Measurements from ENCODE around the gene PRMT1. TPM values are rescaled to one million over a fixed set of nuclear protein-coding genes. Genes with fewer than 3 reads are reported as not detected.
A peak's percentile ranks its signal among the peaks of the same experiment; 100 is the strongest.

PRMT1 gene
- polyA plus RNA-seq, 1 donor from 2014 or later = 610 TPM

DNA sequence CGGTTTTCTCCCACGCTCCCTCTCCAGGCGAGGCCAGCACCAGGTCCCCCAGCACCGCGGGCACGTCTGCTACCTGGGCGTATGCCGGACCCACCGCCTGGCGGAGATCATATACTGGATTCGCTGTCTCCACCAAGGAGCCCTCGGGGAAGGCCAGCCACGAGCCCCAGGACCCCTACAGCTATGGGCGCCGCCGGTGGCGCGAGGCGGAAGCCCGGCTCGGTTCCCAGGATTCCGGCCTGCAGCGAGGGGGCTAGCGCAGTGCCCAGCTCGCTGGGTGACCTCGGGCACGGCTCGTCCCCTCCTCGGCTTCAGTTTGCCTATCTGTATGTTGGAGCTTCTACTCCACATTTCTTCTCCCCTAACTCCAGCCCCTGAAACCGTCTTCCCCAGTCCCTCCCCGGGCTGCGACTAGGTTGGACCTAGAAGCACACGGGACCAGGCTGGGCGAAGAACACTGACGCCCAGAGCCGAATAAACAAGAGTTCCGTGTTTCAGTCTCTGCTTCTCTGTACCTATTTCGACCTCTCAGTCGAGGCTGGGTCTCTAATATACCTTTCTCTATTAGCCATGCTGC lies 13.1 kb downstream of the PRMT1 start:
- Histone ChIP-seq H3K79me2 (replicated peaks; ENCODE audit: insufficient read depth, low read length) (peaks cover 21% of the 10 kb centered on the region), H3K27ac (ENCODE audit: low read length) (peak overlapping the region; percentile 99), H3K9me3 (ENCODE audit: low read length) (no peaks in the 10 kb centered on the region), H3K9me2 (ENCODE audit: insufficient read depth, low read length) (no peaks in the 10 kb centered on the region), H3K4me3 (ENCODE audit: low read length) (peak overlapping the region; percentile 71), H3K36me3 (ENCODE audit: insufficient read depth, low read length) (no peaks in the 10 kb centered on the region), H3K9ac (ENCODE audit: low read length) (peak overlapping the region; percentile 98), H4K20me1 (ENCODE audit: insufficient read depth) (no peaks in the 10 kb centered on the region), H3K27me3 (ENCODE audit: insufficient read depth, low read depth, low read length) (no peaks in the 10 kb centered on the region), H2AFZ (ENCODE audit: low read depth, low read length) (no peak overlapping the region), H3K4me2 (ENCODE audit: low read length) (peak overlapping the region; percentile 68), H3F3A (ENCODE audit: insufficient read depth, low read length, poor library complexity, severe bottlenecking) (no peaks in the 10 kb centered on the region)
- peak; percentile 3 for TF ChIP-seq POLR2AphosphoS5 (IDR thresholded peaks at IDR 0.05)
- TF ChIP-seq EP300 (conservative IDR thresholded peaks at IDR 0.05; ENCODE audit: poor library complexity, severe bottlenecking) = no peak
- TF ChIP-seq TAF1 (IDR thresholded peaks at IDR 0.05; ENCODE audit: low read depth) = no peak
- peak; percentile 55 for TF ChIP-seq CTCF (IDR thresholded peaks at IDR 0.05; ENCODE audit: poor library complexity, severe bottlenecking)

- Histone ChIP-seq H3K4me3 (ENCODE audit: low read length) (peak within 1 kb of the TSS; percentile 71), H3K27me3 (ENCODE audit: insufficient read depth, low read depth, low read length) (no peaks in the 10 kb centered on the region), H3K79me2 (replicated peaks; ENCODE audit: insufficient read depth, low read length) (peaks cover 21% of the 10 kb centered on the region), H3K9me3 (ENCODE audit: low read length) (no peaks in the 10 kb centered on the region), H2AFZ (ENCODE audit: low read depth, low read length) (no peak within 1 kb of the TSS), H3K9me2 (ENCODE audit: insufficient read depth, low read length) (no peaks in the 10 kb centered on the region), H4K20me1 (ENCODE audit: insufficient read depth) (no peaks in the 10 kb centered on the region), H3F3A (ENCODE audit: insufficient read depth, low read length, poor library complexity, severe bottlenecking) (no peaks in the 10 kb centered on the region), H3K9ac (ENCODE audit: low read length) (peak within 1 kb of the TSS; percentile 98), H3K27ac (ENCODE audit: low read length) (peak within 1 kb of the TSS; percentile 99), H3K36me3 (ENCODE audit: insufficient read depth, low read length) (no peaks in the 10 kb centered on the region), H3K4me2 (ENCODE audit: low read length) (peak within 1 kb of the TSS; percentile 68)
- peak; percentile 98 for TF ChIP-seq POLR2AphosphoS5 (IDR thresholded peaks at IDR 0.05)
- TF ChIP-seq MXI1 (conservative IDR thresholded peaks at IDR 0.05; ENCODE audit: poor library complexity, severe bottlenecking) = no peak
- peak; percentile 100 for TF ChIP-seq TAF1 (IDR thresholded peaks at IDR 0.05; ENCODE audit: low read depth)
- TF ChIP-seq, protein P1, sequence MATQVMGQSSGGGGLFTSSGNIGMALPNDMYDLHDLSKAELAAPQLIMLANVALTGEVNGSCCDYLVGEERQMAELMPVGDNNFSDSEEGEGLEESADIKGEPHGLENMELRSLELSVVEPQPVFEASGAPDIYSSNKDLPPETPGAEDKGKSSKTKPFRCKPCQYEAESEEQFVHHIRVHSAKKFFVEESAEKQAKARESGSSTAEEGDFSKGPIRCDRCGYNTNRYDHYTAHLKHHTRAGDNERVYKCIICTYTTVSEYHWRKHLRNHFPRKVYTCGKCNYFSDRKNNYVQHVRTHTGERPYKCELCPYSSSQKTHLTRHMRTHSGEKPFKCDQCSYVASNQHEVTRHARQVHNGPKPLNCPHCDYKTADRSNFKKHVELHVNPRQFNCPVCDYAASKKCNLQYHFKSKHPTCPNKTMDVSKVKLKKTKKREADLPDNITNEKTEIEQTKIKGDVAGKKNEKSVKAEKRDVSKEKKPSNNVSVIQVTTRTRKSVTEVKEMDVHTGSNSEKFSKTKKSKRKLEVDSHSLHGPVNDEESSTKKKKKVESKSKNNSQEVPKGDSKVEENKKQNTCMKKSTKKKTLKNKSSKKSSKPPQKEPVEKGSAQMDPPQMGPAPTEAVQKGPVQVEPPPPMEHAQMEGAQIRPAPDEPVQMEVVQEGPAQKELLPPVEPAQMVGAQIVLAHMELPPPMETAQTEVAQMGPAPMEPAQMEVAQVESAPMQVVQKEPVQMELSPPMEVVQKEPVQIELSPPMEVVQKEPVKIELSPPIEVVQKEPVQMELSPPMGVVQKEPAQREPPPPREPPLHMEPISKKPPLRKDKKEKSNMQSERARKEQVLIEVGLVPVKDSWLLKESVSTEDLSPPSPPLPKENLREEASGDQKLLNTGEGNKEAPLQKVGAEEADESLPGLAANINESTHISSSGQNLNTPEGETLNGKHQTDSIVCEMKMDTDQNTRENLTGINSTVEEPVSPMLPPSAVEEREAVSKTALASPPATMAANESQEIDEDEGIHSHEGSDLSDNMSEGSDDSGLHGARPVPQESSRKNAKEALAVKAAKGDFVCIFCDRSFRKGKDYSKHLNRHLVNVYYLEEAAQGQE (IDR thresholded peaks at IDR 0.05; ENCODE audit: borderline replicate concordance) = peak; percentile 98
- peak; percentile 63 for TF ChIP-seq EP300 (conservative IDR thresholded peaks at IDR 0.05; ENCODE audit: poor library complexity, severe bottlenecking)
- no peak for TF ChIP-seq CTCF (IDR thresholded peaks at IDR 0.05; ENCODE audit: poor library complexity, severe bottlenecking)
- TF ChIP-seq EZH2 (IDR thresholded peaks at IDR 0.05; ENCODE audit: borderline replicate concordance, insufficient read depth, low read length, poor library complexity, severe bottlenecking) = no peak
Measured at GRCh38 chr19:49690656-49691242, 13.7 kb downstream of the PRMT1 start, which contains the start of gene CPT1C. CPT1C (plus strand) TSS chr19:49691116; CDS start chr19:49692253, 1,137 bp downstream.
